Activated CD4-positive, alpha-beta T cell treated with anti-CD3 and anti-CD28 coated beads for 1 hour (primary cell): ENCODE data around the gene ATP8B4.

Experiments used
- DNase-seq: peaks from one replicate; pipeline ENCODE4 v3.0.0-alpha.2; 2020

Gene ATP8B4

GRCh38 chr15:50059883-50060282, 59.1 kb downstream of the ATP8B4 start:
- no peak for DNase-seq

DNA sequence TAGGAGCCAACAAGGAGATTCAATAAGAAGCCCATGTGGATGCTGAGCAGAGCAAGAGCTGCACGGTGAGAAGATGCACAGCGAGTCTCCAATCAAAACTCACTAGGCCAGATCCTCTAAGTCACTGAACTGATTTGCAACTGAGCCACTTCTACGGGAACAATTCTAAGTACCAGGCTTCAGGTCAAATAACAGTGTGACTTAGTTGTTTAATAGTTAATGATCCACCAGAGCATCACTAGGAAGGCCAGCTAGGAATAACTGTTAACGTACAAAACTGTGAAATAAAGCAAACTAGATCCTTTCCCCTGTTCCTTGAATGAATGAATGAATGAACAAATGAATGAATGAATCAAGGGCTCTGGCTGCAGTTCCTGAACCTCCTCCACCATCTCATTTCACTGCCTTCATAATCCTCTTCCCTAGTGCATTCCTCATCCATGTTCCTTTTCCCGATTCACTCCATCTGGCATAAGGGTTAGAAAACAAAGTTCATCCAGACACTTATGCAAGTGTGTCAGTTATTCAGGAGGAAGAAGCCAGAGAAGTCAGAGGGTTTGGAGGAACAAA, 59.7 kb downstream of the ATP8B4 start:
- DNase-seq: no peak

- DNase-seq: no peak
These were observed 61.0 kb downstream of the ATP8B4 start for GRCh38 chr15:50057905-50058639.

DNA sequence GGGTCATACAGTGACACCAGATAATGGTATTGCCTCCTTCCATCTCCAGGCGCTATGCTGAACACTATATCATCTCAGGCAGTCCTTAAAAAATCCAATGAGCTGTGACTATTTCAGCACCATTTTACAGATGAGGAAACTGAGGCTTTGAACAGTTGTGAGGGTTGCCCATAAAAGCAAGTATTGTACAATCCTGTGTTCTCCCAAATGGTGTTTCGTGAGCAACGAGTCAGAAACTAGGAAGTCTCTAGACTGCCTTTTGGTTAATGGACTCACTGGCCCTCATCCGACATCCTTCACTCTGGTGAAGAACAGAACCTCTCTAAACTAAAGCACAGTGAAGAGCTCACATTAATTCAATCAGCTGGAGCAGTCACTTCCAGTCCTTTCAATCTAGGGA, 61.8 kb downstream of the ATP8B4 start:
- DNase-seq: no peak

DNA sequence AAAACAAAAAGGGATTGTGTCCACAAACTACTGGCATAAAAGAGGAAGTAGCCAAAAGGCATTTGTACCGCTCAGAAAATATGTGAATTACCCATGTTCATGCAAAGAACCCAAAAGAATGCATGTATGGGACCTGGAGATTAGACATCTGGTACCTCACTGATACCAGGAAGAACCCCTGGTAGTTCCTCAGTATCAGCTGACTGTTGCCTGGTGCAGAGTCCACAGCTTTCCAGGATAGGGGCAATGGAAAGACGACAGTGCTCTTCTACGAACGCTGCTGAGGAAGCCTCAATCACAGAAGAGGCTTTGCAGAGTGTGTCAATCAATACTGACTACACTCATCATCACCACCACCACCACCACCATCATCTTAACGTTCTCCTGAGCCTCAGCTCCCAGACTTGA, 63.3 kb downstream of the ATP8B4 start:
- DNase-seq: no peak

DNA sequence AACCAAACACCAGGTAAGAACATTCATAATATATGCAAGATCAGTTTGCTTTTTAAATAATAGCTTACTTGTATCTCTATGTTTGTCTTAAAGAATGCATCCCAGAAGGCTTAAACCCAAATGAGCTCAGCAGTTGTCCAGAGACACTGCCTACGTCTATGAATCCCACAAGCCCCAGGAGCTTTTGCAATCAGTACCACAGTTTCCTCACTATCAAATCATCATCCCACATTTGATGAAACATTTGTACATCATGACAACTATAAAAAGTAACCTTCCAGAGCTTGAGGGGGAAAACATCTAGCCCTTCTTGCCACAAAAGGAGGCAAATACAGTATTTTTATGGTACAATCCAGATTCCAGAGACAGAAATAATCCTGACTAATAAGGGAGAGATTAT, 63.7 kb downstream of the ATP8B4 start:
- DNase-seq: no peak

GRCh38 chr15:50053055-50053856, 65.8 kb downstream of the ATP8B4 start:
- no peak for DNase-seq

GRCh38 chr15:50051811-50052419, 67.1 kb downstream of the ATP8B4 start:
- no peak for DNase-seq

DNA sequence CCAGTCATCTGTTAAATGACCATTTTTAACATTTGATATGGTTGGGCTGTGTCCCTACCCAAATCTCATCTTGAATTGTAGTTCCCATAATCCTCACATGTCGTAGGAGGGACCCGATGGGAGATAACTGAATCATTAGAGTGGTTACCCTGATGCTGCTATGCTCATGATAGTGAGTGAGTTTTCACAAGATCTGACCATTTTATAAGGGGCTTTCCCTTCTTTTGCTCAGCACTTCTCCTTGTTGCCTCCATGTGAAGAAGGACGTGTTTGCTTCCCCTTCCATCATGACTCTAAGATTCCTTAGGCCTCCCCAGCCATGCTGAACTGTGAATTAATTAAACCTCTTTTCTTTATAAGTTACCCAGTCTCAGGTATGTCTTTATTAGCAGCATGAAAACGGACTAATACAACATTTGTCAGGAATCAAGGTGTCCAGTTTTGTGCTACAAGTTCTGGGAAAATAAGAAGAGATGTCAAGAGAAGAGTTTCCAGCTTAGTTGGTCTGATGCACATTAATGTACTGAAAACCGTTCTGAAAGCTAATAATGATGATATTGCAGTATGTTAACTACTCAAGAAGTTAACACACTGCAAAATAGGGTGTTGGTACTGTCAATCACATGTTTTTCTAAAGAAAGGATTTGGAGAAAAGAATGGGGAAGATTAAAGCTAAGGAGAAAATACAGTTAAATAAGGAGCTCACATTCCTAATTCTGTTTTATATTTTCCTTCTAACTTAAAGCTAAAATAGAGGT, 67.9 kb downstream of the ATP8B4 start:
- no peak for DNase-seq

DNA sequence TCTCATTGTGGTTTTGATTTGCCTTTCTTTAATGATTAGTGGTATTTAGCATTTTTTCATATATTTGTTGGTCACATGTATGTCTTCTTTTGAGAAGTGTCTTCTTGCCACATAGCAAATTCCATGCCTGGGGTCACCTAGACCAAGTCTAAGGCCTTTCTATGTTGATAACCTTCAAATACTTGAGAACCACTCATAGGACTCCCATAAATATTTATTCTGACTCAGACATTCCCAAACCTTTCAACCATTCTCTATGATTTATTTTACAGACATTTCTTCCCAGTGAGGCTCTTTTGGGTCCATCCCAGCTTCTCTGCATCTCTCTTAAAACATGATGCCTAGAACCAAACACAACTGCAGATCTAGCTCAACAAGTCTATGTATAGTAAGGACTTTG, 69.2 kb downstream of the ATP8B4 start:
- no peak for DNase-seq

- DNase-seq: no peak
These were observed 72.2 kb downstream of the ATP8B4 start for GRCh38 chr15:50046867-50047266.

- no peak for DNase-seq
These were observed 72.9 kb downstream of the ATP8B4 start for GRCh38 chr15:50046159-50046558.

DNA sequence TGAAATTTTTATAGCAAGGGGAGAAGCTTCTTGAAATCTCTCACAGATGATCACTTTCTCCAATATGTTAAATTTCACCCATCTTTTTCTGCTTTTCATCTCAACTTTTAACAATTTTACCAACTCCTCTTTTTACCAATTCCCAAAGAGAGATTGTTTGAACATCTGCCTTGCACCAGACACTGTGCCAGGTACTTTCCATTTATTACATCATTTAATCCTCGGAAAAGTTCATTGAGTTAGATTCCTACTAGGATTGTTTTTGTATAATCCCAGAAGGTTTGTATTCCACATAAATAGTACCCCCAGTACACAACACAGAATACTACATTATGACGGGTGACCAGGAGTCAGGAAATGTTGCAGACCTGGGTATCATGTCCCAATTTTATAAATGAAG, 74.1 kb downstream of the ATP8B4 start:
- no peak for DNase-seq

- DNase-seq: no peak
These were observed 74.6 kb downstream of the ATP8B4 start for GRCh38 chr15:50044406-50044805.

DNA sequence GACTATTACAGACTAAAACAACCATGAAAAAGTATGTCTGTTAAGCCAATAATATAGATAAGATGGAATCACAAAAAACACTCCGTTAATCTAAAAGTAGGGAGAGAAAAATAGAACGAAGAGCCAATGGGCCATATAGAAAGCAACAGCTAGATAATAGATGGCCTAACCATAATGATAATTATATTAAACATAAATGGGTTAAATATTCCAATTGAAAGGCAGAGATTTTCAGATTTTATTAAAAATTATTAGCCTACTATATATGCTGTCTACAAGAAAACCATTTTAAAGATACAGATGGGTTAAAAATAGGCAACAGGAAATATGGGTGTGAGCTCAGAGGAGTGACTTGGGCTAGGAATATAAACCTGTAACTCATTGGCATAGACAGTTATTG, 76.3 kb downstream of the ATP8B4 start:
- DNase-seq: no peak

- DNase-seq: no peak
These were observed 88.6 kb downstream of the ATP8B4 start for GRCh38 chr15:50030456-50030855.

DNA sequence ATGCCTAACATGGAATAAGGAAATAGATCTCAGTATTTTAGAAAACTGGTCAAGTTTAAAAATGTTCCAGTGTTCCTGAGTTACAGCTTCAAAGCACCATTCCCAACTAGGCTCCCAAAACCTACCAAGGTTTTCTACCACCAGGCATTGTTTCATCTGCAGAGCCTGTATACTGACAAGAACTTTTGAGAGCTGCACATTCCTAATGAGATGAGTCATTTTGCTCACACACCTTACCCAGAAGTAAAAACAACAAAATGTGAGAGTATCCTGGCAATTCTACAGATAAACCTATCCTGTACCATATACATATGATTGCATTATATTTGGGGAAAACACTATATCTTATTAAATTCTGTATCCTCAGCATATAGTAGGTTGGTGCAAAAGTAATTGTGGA, 90.7 kb downstream of the ATP8B4 start:
- DNase-seq: no peak

DNA sequence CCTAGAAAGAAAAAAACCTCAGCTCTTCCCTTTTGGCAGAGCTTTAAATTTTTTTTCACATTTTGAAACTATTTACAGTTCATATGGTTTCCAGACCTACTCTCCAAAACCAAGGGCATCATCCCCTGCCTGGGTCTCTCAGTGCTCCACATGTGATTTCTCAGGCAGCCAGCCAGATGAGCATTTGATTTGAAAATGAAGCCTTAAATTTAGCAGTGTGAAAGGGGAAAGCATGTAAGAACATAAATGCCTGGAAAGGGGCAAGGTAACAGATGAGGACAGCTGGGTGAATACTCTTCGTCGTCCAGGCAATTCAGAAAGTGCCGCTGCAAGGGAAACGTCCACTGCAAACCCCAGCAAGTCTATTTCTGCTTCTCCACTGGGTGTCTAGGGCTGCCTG, 94.8 kb downstream of the ATP8B4 start:
- DNase-seq: no peak

- DNase-seq: no peak
These were observed 100.5 kb downstream of the ATP8B4 start for GRCh38 chr15:50018491-50018890.

- no peak for DNase-seq
These were observed 101.5 kb downstream of the ATP8B4 start for GRCh38 chr15:50017522-50017921.

DNA sequence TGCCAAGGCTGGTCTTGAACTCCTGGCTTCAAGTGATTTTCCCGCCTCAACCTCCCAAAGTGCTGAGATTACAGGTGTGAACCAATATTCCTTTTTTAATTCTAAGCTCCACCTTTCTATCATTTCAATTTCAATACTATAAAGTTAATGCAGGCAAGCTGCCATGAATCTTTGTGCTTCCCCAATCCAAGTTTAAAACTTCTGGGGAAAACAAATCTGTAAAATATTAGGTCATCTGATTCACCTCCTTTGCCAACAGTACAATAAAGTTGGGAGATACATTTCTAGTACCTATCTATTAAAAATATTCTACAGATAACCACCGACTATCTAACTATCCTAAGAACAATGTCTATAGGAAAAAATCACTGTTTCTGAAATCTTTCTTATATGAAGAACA, 102.1 kb downstream of the ATP8B4 start:
- DNase-seq: no peak

GRCh38 chr15:50012790-50013189, 106.2 kb downstream of the ATP8B4 start:
- no peak for DNase-seq

- no peak for DNase-seq
These were observed 109.4 kb downstream of the ATP8B4 start for GRCh38 chr15:50009634-50010033.
